Measurements from ENCODE around the gene FRAS1.

Gene FRAS1

DNA sequence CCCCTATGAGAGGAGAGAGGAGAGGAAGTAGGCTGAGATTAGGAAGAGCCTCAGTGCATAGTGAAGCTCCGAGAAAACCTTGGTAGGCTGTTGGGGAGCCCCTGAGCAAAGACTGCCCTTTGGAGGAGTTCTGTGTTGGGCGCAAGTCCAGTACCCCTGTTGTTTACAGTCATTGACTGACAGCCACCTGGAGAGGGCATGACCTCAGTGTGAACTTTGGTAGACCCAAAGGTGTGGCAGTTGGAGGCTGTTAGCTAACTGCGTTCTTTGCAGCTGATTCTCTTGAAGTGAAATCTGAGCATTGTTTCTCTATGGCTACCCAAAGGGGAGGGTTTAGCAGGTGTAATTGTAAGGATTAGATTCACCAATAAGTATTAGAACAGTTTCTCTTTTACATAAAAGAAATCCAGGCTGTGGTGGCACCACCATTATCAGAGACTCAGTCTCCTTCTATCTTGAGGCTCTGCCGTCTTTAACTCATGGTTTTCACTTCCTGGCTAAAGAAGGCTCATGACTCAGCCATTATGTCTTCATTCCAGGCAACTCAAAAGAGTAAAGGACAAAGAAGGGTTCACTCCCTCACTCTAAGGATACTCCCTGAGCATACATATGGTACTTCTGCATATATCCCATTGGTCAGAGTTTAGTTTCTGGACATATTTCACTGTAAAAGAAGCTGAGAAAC lies 527.9 kb downstream of the FRAS1 start:
- DNase-seq (ENCODE audit: low read depth in 2 of 2) = no peak

DNA sequence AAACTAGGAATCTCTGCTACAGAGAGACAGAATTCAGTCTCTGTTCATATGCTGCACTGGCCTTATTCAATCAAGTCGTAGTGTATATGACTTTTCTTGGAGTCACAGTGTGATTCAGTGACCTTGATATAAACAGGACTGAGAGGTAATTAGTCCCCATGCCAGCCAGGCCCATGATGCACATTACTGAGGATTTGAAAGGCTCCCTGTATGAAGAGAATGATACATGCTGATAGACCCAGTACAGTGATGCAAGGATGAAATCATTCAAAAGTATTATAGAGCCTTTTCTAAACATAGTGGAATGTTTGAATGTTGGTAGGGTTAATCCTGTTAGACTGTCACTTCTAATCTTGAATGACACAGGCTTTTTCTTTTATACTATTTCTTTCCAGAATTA lies 528.5 kb downstream of the FRAS1 start:
- DNase-seq (ENCODE audit: low read depth in 2 of 2) = no peak

DNA sequence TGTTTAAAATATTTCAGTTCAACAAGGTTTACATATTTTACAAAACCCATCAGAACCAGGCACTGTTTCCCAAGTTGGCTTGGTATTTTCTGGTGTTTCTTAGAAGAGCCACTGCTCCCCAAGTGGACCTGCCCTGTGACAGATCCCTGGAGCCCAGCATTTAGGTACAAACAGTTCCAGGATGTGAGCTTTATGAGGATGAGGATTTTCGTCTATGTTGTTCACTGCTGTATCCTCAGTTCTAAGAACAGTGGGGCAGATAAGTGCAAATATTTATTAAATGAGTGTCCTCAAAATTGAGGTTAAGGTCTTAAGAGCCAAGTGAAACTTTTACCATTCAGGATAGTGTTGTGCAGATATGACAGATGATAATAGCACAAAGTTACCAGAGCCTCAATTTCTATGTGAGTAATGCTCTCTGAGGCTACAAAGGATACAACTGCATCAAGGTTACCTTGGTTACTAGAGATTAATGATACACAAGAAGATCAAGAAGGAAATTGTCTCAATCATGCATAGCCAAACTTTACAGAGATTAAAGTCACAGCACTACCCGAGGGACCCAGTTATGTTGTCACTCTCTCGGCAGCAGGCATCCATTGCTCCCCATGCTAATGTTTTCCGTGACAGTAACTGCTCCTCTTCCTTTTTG lies 531.9 kb downstream of the FRAS1 start:
- DNase-seq (ENCODE audit: low read depth in 2 of 2) = no peak

DNA sequence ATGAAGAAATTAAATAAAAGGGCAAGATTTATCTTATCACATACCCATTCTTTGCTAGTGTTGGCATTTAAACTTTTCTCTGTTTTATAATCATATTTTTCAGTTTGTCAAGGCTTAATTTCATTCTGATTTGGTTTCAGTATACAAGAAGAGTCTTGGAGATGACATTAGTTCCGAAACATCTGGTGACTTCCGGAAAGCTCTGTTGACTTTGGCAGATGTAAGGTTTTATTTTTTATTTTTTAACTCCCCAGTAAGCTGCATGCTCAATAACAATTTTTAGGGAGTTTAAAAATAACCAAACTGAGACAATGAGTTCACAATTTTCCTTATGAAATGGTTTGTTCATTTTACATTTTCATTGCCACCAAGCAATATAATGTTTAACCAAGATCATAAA lies 534.3 kb downstream of the FRAS1 start:
- no peak for DNase-seq (ENCODE audit: low read depth in 2 of 2)

DNA sequence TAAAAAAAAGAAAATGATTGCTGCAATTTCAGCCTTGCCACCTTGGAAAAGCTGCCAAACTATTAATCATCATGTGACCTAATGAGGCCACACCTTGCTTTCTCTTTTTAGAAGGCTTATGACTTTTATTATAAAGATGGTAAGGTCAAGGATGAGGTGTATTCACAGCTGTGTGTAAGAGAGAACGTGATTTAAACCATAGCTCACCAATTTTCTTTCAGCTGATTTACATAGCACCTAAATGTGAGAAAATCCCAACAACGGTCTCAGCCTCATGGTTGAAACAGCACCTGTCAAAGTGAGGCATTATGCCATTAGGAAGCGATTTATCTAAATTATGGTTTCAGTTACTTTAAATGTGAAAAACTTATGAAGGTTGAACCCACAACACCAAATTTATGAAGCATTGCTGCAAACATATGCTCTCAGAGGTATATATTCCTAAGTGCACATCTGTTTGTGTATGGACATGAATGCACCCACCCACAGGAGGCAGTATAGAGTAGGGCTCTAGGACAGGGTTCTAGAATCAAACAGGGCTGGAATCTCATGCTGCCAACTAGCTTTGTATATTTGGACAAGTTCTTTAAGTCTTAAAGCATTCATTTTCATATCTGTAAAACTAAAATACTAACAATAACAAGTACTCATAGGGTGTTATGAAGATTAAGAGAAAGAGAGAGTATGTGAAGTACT lies 535.1 kb downstream of the FRAS1 start:
- DNase-seq (ENCODE audit: low read depth in 2 of 2) = no peak
